Omental fat pad (tissue), 4 donors: Measurements from ENCODE around the gene DNAAF1. TPM values are rescaled to one million over a fixed set of nuclear protein-coding genes. Genes with fewer than 3 reads are reported as not detected.
"Not testable (repeated sequence)": the region's sequence is repeated elsewhere in the genome, so short reads cannot be mapped to it uniquely, and the experiment has no call there.

ENCODE experiments used
- ATAC-seq: fragments of 150-250 bp; one replicate; pipeline ENCODE4 v1.9.1; 2016; ENCODE audit warnings: mild to moderate bottlenecking, moderate library complexity; ENCODE audit not compliant: low FRiP score
- DNase-seq: peaks from one replicate; pipeline ENCODE4 v3.0.0-alpha.2; 2019; ENCODE audit warnings: low spot score
- CTCF ChIP-seq, 3 donors: fragments of 450-650 bp; IDR thresholded peaks; one replicate each; pipeline ENCODE4 v1.5.1; 2016 to 2017; ENCODE audit warnings: antibody characterized with exemption in 3 of 3, mild to moderate bottlenecking in 3 of 3, moderate library complexity in 2 of 3
- total RNA-seq, 4 donors: library from RNA; depleted of rRNA; stranded (reverse); fragments of >200 nt; gene quantifications; one replicate each; pipeline ENCODE4 v1.1.0, GENCODE V29; 2016

DNAAF1 gene
- total RNA-seq, 4 donors from 2014 or later = 0.28 to 0.48 (median 0.32) TPM; not detected in 1

- ATAC-seq (no peak), DNase-seq (no peak)
- TF ChIP-seq CTCF (IDR thresholded peaks at IDR 0.05) = no peak
Observed at GRCh38 chr16:84105301-84105815, 39.8 kb upstream of the DNAAF1 start.

- TF ChIP-seq CTCF (IDR thresholded peaks at IDR 0.05) = no peak
- no peak for ATAC-seq
- no peak for DNase-seq
Observed at GRCh38 chr16:84105948-84106740, 39.0 kb upstream of the DNAAF1 start.

GRCh38 chr16:84107921-84108320 lies 37.2 kb upstream of the DNAAF1 start:
- DNase-seq (no peak), ATAC-seq (no peak)
- no peak for TF ChIP-seq CTCF (IDR thresholded peaks at IDR 0.05)

GRCh38 chr16:84109598-84110335 lies 35.3 kb upstream of the DNAAF1 start:
- DNase-seq (no peak), ATAC-seq (no peak)
- no peak for TF ChIP-seq CTCF (IDR thresholded peaks at IDR 0.05)

GRCh38 chr16:84110527-84110926 lies 34.6 kb upstream of the DNAAF1 start:
- DNase-seq (no peak), ATAC-seq (no peak)
- TF ChIP-seq CTCF (IDR thresholded peaks at IDR 0.05) = no peak

GRCh38 chr16:84111525-84111924 lies 33.6 kb upstream of the DNAAF1 start:
- no peak for TF ChIP-seq CTCF (IDR thresholded peaks at IDR 0.05)
- ATAC-seq (no peak), DNase-seq (no peak)

GRCh38 chr16:84111949-84112348 lies 33.2 kb upstream of the DNAAF1 start:
- ATAC-seq, DNase-seq: not testable (repeated sequence)
